Measurements from ENCODE around the gene FBXO33. TPM values are rescaled to one million over a fixed set of nuclear protein-coding genes. Genes with fewer than 3 reads are reported as not detected.

FBXO33 gene
- total RNA-seq, 1 donor from 2014 or later, result 9.4 TPM

DNA sequence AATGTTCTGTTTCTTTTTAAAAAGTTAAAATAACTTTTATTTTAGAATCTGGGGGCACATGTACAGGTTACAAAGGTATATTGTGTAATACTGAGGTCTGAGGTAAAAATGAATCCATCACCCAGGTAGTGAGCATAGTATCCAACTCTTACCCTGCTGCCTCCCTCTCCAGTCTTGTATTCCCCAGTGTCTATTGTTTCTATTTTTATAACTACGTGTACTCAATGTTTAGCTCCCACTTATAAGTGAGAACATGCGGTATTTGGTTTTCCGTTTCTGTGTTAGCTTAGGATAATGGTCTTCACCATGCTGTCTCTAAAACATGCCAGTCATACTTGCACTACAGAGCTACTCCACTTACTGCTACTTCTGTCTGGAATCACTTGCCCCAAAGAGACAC lies 8.4 kb downstream of the FBXO33 start:
- no peaks in the 10 kb centered on the region for H3K27me3 Mint-ChIP-seq (ENCODE audit: low read depth, unreplicated experiment)
- FAIRE-seq (no peak), DNase-seq (ENCODE audit: low read depth) (no peak)
- no peak overlapping the region for H3K27ac Mint-ChIP-seq (ENCODE audit: unreplicated experiment)
- no peak for TF ChIP-seq EZH2 (IDR thresholded peaks at IDR 0.05; ENCODE audit: insufficient read depth, low read length)
- TF ChIP-seq CTCF (IDR thresholded peaks at IDR 0.05; ENCODE audit: insufficient read depth, low read depth, low read length), result no peak
- Histone ChIP-seq H3K9me3 (ENCODE audit: insufficient read depth, low read depth, low read length) (no peaks in the 10 kb centered on the region), H3K36me3 (ENCODE audit: insufficient read depth, low read length) (no peaks in the 10 kb centered on the region), H4K20me1 (ENCODE audit: insufficient read depth, low read length) (peaks cover 25% of the 10 kb centered on the region), H2AFZ (ENCODE audit: low read depth, low read length) (no peak overlapping the region), H3K9ac (ENCODE audit: low read length) (no peak overlapping the region), H3K79me2 (ENCODE audit: insufficient read depth, low read length) (peaks cover 63% of the 10 kb centered on the region), H3K27me3 (ENCODE audit: insufficient read depth, low read length) (no peaks in the 10 kb centered on the region), H3K4me1 (ENCODE audit: insufficient read depth, low read length) (no peaks in the 10 kb centered on the region), H3K4me2 (ENCODE audit: low read length) (no peak overlapping the region), H3K27ac (ENCODE audit: low read depth, low read length) (no peak overlapping the region), H3K4me3 (ENCODE audit: insufficient read depth, low read depth, low read length) (no peak overlapping the region)
- H3K4me1 Mint-ChIP-seq (ENCODE audit: low read depth, unreplicated experiment), result peaks cover 4% of the 10 kb centered on the region
- H3K36me3 Mint-ChIP-seq (ENCODE audit: low read depth, unreplicated experiment), result no peaks in the 10 kb centered on the region
- H3K9me3 Mint-ChIP-seq (ENCODE audit: unreplicated experiment), result no peaks in the 10 kb centered on the region
- no peak overlapping the region for H3K4me3 Mint-ChIP-seq (ENCODE audit: unreplicated experiment)

DNA sequence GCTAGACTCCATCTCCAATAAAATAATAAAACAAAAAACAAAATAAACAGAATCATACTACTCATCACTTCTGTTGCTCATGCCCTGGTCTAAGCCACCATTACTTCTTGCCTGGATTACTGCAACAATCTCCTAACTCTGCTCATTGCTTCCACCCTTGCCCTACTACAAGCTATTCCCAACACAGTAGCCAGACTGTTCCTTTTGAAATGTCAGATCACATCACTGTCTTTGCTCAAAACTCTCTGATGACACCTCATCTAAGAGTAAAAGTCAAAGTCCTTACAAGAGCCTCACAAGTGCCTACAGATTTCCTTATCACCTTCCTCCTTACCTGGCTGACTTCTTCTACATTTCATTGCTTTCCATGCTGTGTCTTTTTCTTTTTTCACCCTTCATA lies 10.0 kb downstream of the FBXO33 start:
- H3K4me1 Mint-ChIP-seq (ENCODE audit: low read depth, unreplicated experiment), result peaks cover 4% of the 10 kb centered on the region
- Histone ChIP-seq H2AFZ (ENCODE audit: low read depth, low read length) (no peak overlapping the region), H3K9me3 (ENCODE audit: insufficient read depth, low read depth, low read length) (no peaks in the 10 kb centered on the region), H3K27me3 (ENCODE audit: insufficient read depth, low read length) (no peaks in the 10 kb centered on the region), H4K20me1 (ENCODE audit: insufficient read depth, low read length) (peaks cover 18% of the 10 kb centered on the region), H3K36me3 (ENCODE audit: insufficient read depth, low read length) (no peaks in the 10 kb centered on the region), H3K27ac (ENCODE audit: low read depth, low read length) (no peak overlapping the region), H3K4me1 (ENCODE audit: insufficient read depth, low read length) (no peaks in the 10 kb centered on the region), H3K4me2 (ENCODE audit: low read length) (no peak overlapping the region), H3K79me2 (ENCODE audit: insufficient read depth, low read length) (peaks cover 50% of the 10 kb centered on the region), H3K4me3 (ENCODE audit: insufficient read depth, low read depth, low read length) (no peak overlapping the region), H3K9ac (ENCODE audit: low read length) (no peak overlapping the region)
- FAIRE-seq (no peak), DNase-seq (ENCODE audit: low read depth) (no peak)
- peaks cover 2% of the 10 kb centered on the region for H3K9me3 Mint-ChIP-seq (ENCODE audit: unreplicated experiment)
- TF ChIP-seq CTCF (IDR thresholded peaks at IDR 0.05; ENCODE audit: insufficient read depth, low read depth, low read length), result no peak
- no peak for TF ChIP-seq EZH2 (IDR thresholded peaks at IDR 0.05; ENCODE audit: insufficient read depth, low read length)
- H3K36me3 Mint-ChIP-seq (ENCODE audit: low read depth, unreplicated experiment), result peaks cover under 1% of the 10 kb centered on the region
- no peak overlapping the region for H3K27ac Mint-ChIP-seq (ENCODE audit: unreplicated experiment)
- no peak overlapping the region for H3K4me3 Mint-ChIP-seq (ENCODE audit: unreplicated experiment)
- no peaks in the 10 kb centered on the region for H3K27me3 Mint-ChIP-seq (ENCODE audit: low read depth, unreplicated experiment)

DNA sequence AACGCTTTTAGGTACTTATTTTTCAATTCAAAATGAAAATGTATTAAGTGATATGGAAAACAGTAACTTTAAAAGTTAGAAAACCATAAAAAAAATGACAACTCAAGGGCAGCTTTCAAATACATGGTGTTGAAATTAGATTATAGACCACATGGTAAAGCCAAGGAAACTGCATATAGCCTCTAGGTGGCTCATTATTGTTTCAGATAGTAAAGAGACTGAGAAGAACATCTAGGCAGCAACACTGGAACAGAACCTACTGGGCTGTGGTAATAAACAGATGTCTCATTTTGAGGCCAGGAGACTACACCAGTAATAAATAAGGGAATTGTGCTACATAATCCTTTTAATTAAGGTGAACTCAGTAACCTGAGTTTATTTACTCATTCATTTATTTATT lies 13.0 kb downstream of the FBXO33 start:
- no peaks in the 10 kb centered on the region for H3K4me1 ChIP-seq (ENCODE audit: insufficient read depth, low read length)

More for the DNA sequence above, 13.0 kb downstream of the FBXO33 start:
- peaks cover 12% of the 10 kb centered on the region for H3K36me3 Mint-ChIP-seq (ENCODE audit: low read depth, unreplicated experiment)
- H4K20me1 ChIP-seq (ENCODE audit: insufficient read depth, low read length), result peaks cover 11% of the 10 kb centered on the region
- FAIRE-seq (no peak), DNase-seq (ENCODE audit: low read depth) (no peak)
- no peak overlapping the region for H3K4me2 ChIP-seq (ENCODE audit: low read length)
- no peak overlapping the region for H3K4me3 ChIP-seq (ENCODE audit: insufficient read depth, low read depth, low read length)
- no peak overlapping the region for H3K4me3 Mint-ChIP-seq (ENCODE audit: unreplicated experiment)
- H3K27me3 Mint-ChIP-seq (ENCODE audit: low read depth, unreplicated experiment), result no peaks in the 10 kb centered on the region
- no peaks in the 10 kb centered on the region for H3K4me1 Mint-ChIP-seq (ENCODE audit: low read depth, unreplicated experiment)
- H2AFZ ChIP-seq (ENCODE audit: low read depth, low read length), result no peak overlapping the region
- peaks cover 36% of the 10 kb centered on the region for H3K79me2 ChIP-seq (ENCODE audit: insufficient read depth, low read length)
- H3K9me3 Mint-ChIP-seq (ENCODE audit: unreplicated experiment), result peaks cover 16% of the 10 kb centered on the region
- H3K9me3 ChIP-seq (ENCODE audit: insufficient read depth, low read depth, low read length), result no peaks in the 10 kb centered on the region
- no peak overlapping the region for H3K27ac Mint-ChIP-seq (ENCODE audit: unreplicated experiment)
- H3K9ac ChIP-seq (ENCODE audit: low read length), result no peak overlapping the region
- H3K36me3 ChIP-seq (ENCODE audit: insufficient read depth, low read length), result no peaks in the 10 kb centered on the region
- TF ChIP-seq CTCF (IDR thresholded peaks at IDR 0.05; ENCODE audit: insufficient read depth, low read depth, low read length) (no peak), EZH2 (IDR thresholded peaks at IDR 0.05; ENCODE audit: insufficient read depth, low read length) (no peak)
- no peak overlapping the region for H3K27ac ChIP-seq (ENCODE audit: low read depth, low read length)
- H3K27me3 ChIP-seq (ENCODE audit: insufficient read depth, low read length), result no peaks in the 10 kb centered on the region

Data from astrocyte (in vitro differentiated cells and primary cell).